K562 (cell line): ENCODE data around the gene GPR37L1. TPM values are rescaled to one million over a fixed set of nuclear protein-coding genes. Genes with fewer than 3 reads are reported as not detected.

Source experiments
- ATAC-seq: fragments of 200-7000 bp; cut with Tn5 transposase; 3 replicates; pipeline ENCODE4 v1.9.1; 2020; ENCODE audit warnings: moderate library complexity
- BruUV-seq: library from RNA; stranded (reverse); fragments of 400-500 nt; replicated peaks from 2 replicates; lab custom pipeline; 2021; lab: Mats Ljungman, UMichigan
- CTCF ChIA-PET: fragments of 300-600 bp; formaldehyde crosslinking; extraction: SDS; loops from one replicate; lab custom pipeline; 2021; ENCODE audit warnings: low intra/inter-chr PET ratio; lab: Yijun Ruan, JAX
- POLR2A ChIA-PET: fragments of 300-600, 350-650 bp; sonication (Branson Sonifier 250); formaldehyde crosslinking; extraction: SDS; loops from one replicate; lab custom pipeline; 2021; ENCODE audit warnings: antibody characterized with exemption, inconsistent platforms; lab: Yijun Ruan, JAX
- DNase-seq, 4 experiments: peaks; one replicate each; pipeline versions ENCODE4 v3.0.0 to v3.0.0-alpha.2; 2011 to 2018; ENCODE audit warnings: low spot score in 3 of 4, mixed read lengths in 3 of 4; ENCODE audit errors: extremely low read depth in 1 of 4
- FAIRE-seq: peaks from 2 replicates; lab custom pipeline; 2011; peaks lifted over from hg19 to GRCh38; lab: Jason Lieb, UNC
- H2AFZ ChIP-seq: 2 replicates; pipeline ENCODE4 v1.6.0; 2011; ENCODE audit warnings: low read depth, low read length, control low read depth, inconsistent platforms
- H3K27ac ChIP-seq: fragments of 200-600 bp; 3 replicates; pipeline ENCODE4 v1.8.0; 2011; ENCODE audit warnings: low read depth, mild to moderate bottlenecking, control low read depth, inconsistent platforms, low read length, moderate library complexity, mixed read lengths; ENCODE audit errors: extremely low read depth
- H3K27me3 ChIP-seq, 2 experiments: fragments of 300-600 bp in 1 of 2; 2 replicates in 1 of 2; 3 replicates in 1 of 2; pipeline versions ENCODE4 v1.6.0 to v1.8.0; 2011; ENCODE audit warnings: inconsistent platforms in 2 of 2, low read length in 2 of 2, mild to moderate bottlenecking in 1 of 2, mixed read lengths in 1 of 2, moderate library complexity in 1 of 2; ENCODE audit not compliant: control insufficient read depth in 2 of 2, insufficient read depth in 2 of 2
- H3K36me3 ChIP-seq: fragments of 300-600 bp; 3 replicates; pipeline ENCODE4 v1.8.0; 2011; ENCODE audit warnings: mild to moderate bottlenecking, low read length, inconsistent platforms; ENCODE audit not compliant: control insufficient read depth, insufficient read depth
- H3K4me1 ChIP-seq, 2 experiments: fragments of 200-600 bp in 1 of 2; replicated peaks in 1 of 2; 2 replicates in 1 of 2; 3 replicates in 1 of 2; pipeline versions ENCODE4 v1.5.1 to v1.8.0; 2011; ENCODE audit warnings: inconsistent platforms in 2 of 2, low read length in 2 of 2, mild to moderate bottlenecking in 1 of 2, mixed read lengths in 1 of 2, moderate library complexity in 1 of 2; ENCODE audit not compliant: control insufficient read depth in 2 of 2, insufficient read depth in 2 of 2
- H3K4me2 ChIP-seq: 2 replicates; pipeline ENCODE4 v1.6.1; 2011; ENCODE audit warnings: low read length, control low read depth, inconsistent platforms, mixed read lengths; ENCODE audit not compliant: insufficient read depth
- H3K4me3 ChIP-seq: fragments of 200-600 bp; sonication (generic), shearing (Covaris generic); 2 replicates; pipeline ENCODE4 v1.5.1; 2016; ENCODE audit warnings: control low read depth, inconsistent platforms
- H3K79me2 ChIP-seq: fragments of 200-600 bp; 3 replicates; pipeline ENCODE4 v1.8.0; 2011; ENCODE audit warnings: low read length, inconsistent platforms; ENCODE audit not compliant: control insufficient read depth, insufficient read depth
- H3K9ac ChIP-seq, 2 experiments: 2 replicates each; pipeline versions ENCODE4 v1.6.0 to v1.6.1; 2011; ENCODE audit warnings: low read depth in 2 of 2, low read length in 2 of 2, control low read depth in 1 of 2, inconsistent platforms in 1 of 2, mild to moderate bottlenecking in 1 of 2, mixed read lengths in 1 of 2; ENCODE audit not compliant: insufficient read depth in 1 of 2
- H3K9me1 ChIP-seq: one replicate; pipeline ENCODE4 v1.6.0; 2011; ENCODE audit warnings: inconsistent platforms, mild to moderate bottlenecking, low read length, moderate library complexity; ENCODE audit not compliant: control insufficient read depth, insufficient read depth
- H3K9me3 ChIP-seq: replicated peaks from 2 replicates; pipeline ENCODE4 v1.5.1; 2011; ENCODE audit warnings: low read depth, low read length, inconsistent platforms; ENCODE audit not compliant: control insufficient read depth, insufficient read depth
- H4K20me1 ChIP-seq: replicated peaks from 2 replicates; pipeline ENCODE4 v1.6.1; 2011; ENCODE audit warnings: low read length, inconsistent platforms, mixed read lengths; ENCODE audit not compliant: control insufficient read depth, insufficient read depth
- CC2D1A ChIP-seq: fragments of 450-650 bp; IDR thresholded peaks from 2 replicates; pipeline ENCODE4 v1.6.1; 2017; ENCODE audit warnings: mild to moderate bottlenecking
- CEBPB ChIP-seq: fragments of 450-650 bp; IDR thresholded peaks from 2 replicates; pipeline ENCODE4 v1.6.1; 2016; ENCODE audit warnings: missing genetic modification characterization, missing compliant biosample characterization
- CEBPG ChIP-seq, 3 experiments: fragments of 200-800 bp in 1 of 3; sonication (Bioruptor generic) in 1 of 3; sonication (generic) in 1 of 3; formaldehyde crosslinking in 1 of 3; IDR thresholded peaks in 2 of 3; conservative IDR thresholded peaks in 1 of 3; 2 replicates each; pipeline versions ENCODE4 v1.6.1 to v1.8.0; 2016 to 2022; ENCODE audit warnings: missing compliant biosample characterization in 2 of 3, missing genetic modification characterization in 2 of 3, mild to moderate bottlenecking in 1 of 3, missing genetic modification reagents in 1 of 3
- FOXP4 ChIP-seq: sonication (generic); formaldehyde crosslinking; IDR thresholded peaks from 2 replicates; pipeline ENCODE4 v1.8.0; 2022; ENCODE audit warnings: mild to moderate bottlenecking, missing genetic modification reagents, borderline replicate concordance
- HDAC8 ChIP-seq: fragments of 450-650 bp; IDR thresholded peaks from 2 replicates; pipeline ENCODE4 v1.6.1; 2016; ENCODE audit warnings: mild to moderate bottlenecking, missing genetic modification characterization, moderate library complexity, missing compliant biosample characterization
- LEF1 ChIP-seq: fragments of 450-650 bp; IDR thresholded peaks from 2 replicates; pipeline ENCODE4 v1.6.1; 2016; ENCODE audit warnings: mild to moderate bottlenecking
- NBN ChIP-seq: fragments of 450-650 bp; IDR thresholded peaks from 2 replicates; pipeline ENCODE4 v1.6.1; 2016; ENCODE audit warnings: low read depth, mild to moderate bottlenecking
- RERE ChIP-seq: sonication (generic); formaldehyde crosslinking; IDR thresholded peaks from 2 replicates; pipeline ENCODE4 v1.8.0; 2023; ENCODE audit warnings: missing genetic modification reagents, mild to moderate bottlenecking, borderline replicate concordance
- SRSF1 ChIP-seq: fragments of 200-400 bp; formaldehyde crosslinking; IDR thresholded peaks from 2 replicates; pipeline ENCODE4 v1.6.1; 2017; ENCODE audit warnings: mild to moderate bottlenecking, low read depth, low read length, moderate library complexity
- TCF7 ChIP-seq: sonication (generic); IDR thresholded peaks from 2 replicates; pipeline ENCODE4 v1.6.1; 2016; ENCODE audit warnings: antibody characterized with exemption, borderline replicate concordance
- ZZZ3 ChIP-seq: fragments of 450-650 bp; IDR thresholded peaks from 2 replicates; pipeline ENCODE4 v1.6.1; 2016; ENCODE audit warnings: antibody characterized with exemption, mild to moderate bottlenecking, moderate library complexity
- WGBS: fragments of 100-300 bp; shearing (Covaris generic); methylation state at CpG from one replicate; pipeline ENCODE4 v1.1.6; 2016; ENCODE audit warnings: low coverage, mixed read lengths; ENCODE audit not compliant: insufficient coverage; ENCODE audit errors: missing lambda C conversion rate; 5-methylcytosine and 5-hydroxymethylcytosine counted together
- in situ Hi-C: fragments of 300-500 bp; cut with MboI; formaldehyde crosslinking; loops from 4 replicates; pipeline ENCODE4 v1.15.0; 2018; ENCODE audit warnings: inconsistent platforms, mixed read lengths
- intact Hi-C: fragments of 100-400 bp; cut with micrococcal nuclease; formaldehyde crosslinking; loops from 2 replicates; pipeline ENCODE4 v1.14.2; 2022
- polyA plus RNA-seq, 8 experiments: library from polyadenylated mRNA; depleted of rRNA in 4 of 8; stranded (reverse) in 5 of 8; unstranded in 3 of 8; fragments of >200 nt; fragmentation: Nextera tagmentation in 2 of 8; fragmentation: Illumina TruSeq in 1 of 8; extraction: Ambion mirVana in 2 of 8; extraction: Trizol in 1 of 8; gene quantifications; 2 replicates each; pipeline versions ENCODE4 v1.2.1 to v1.2.3, GENCODE V29; 2011 to 2014; ENCODE audit warnings: inconsistent platforms in 1 of 8, missing spikeins in 1 of 8
- total RNA-seq, 7 experiments: library from RNA; depleted of rRNA in 6 of 7; stranded (reverse); fragments of >200 nt in 6 of 7; fragmentation: Illumina TruSeq in 2 of 7; extraction: Trizol in 2 of 7; gene quantifications; 2 replicates each; pipeline versions ENCODE4 v1.2.1 to v1.2.3, GENCODE V29; 2011 to 2021; ENCODE audit warnings: low replicate concordance in 1 of 7

The GPR37L1 gene
- total and polyA plus RNA-seq, 9 of the 15 experiments (the other 6 are each of a cell fraction or from before 2014, with no cell fraction given), result not detected

GRCh38 chr1:202162047-202162417 lies 39.3 kb downstream of the GPR37L1 start (continued):
- TF ChIP-seq ZZZ3, result no peak

GRCh38 chr1:202162418-202163280 lies 39.9 kb downstream of the GPR37L1 start:
- DNase-seq, result peak; percentile 41 to 88 (median 63)
- BruUV-seq, result no TSS peak
- Histone ChIP-seq H3K9me1 (no peaks in the 10 kb centered on the region), H3K9me3 (no peaks in the 10 kb centered on the region), H3K4me2 (peak overlapping the region; percentile 90), H2AFZ (peak overlapping the region; percentile 37), H3K4me1 (peaks cover 84 to 94% of the 10 kb centered on the region in 2 experiments), H3K4me3 (peak overlapping the region; percentile 57), H3K27me3 (no peaks in the 10 kb centered on the region), H3K9ac (peak overlapping the region; percentile 89 to 92), H3K27ac (peak overlapping the region; percentile 99), H3K79me2 (peaks cover 94% of the 10 kb centered on the region), H4K20me1 (no peaks in the 10 kb centered on the region), H3K36me3 (peaks cover 13% of the 10 kb centered on the region; the same call in 2 of the 3 replicates)
- intact Hi-C loops (no loop called here), in situ Hi-C loops (no loop called here)
- 6% methylated on average over 15 of the region's 15 CpGs for WGBS
- ChIA-PET CTCF (no interaction called here), POLR2A (interaction anchor here (0.7 to 2.9 kb wide), 12 partner anchors 8 to 684 kb away, joined by 3 to 21 read pairs (median 3); partner anchors contain the start of gene ARL8A)
- FAIRE-seq, result peak; percentile 86
- ATAC-seq, result peak; percentile 24
- TF ChIP-seq SRSF1 (no peak), CC2D1A (0 out of 2 replicates have a peak, but pooled peaks have one; percentile 10), FOXP4 (peak; percentile 56; the same call in 1 of the 2 replicates), RERE (CRISPR knock-in tag) (no peak), CEBPG (CRISPR knock-in tag; IDR thresholded peaks at IDR 0.05) (peak; percentile 57), CEBPG (tag; conservative IDR thresholded peaks at IDR 0.05 in 1 of 2, IDR thresholded peaks at IDR 0.05 in 1 of 2) (peak in 1 of 2 experiments; percentile 59; a peak in 2 of 4 replicates), HDAC8 (tag) (no peak), CEBPB (peak; percentile 85), LEF1 (peak; percentile 15; the same call in 1 of the 2 replicates), TCF7 (no peak), NBN (peak; percentile 73; the same call in 1 of the 2 replicates)
